ENCODE measurements around the gene RTN4IP1.
"Not testable (repeated sequence)": the region's sequence is repeated elsewhere in the genome, so short reads cannot be mapped to it uniquely, and the experiment has no call there.

Gene RTN4IP1

GRCh38 chr6:106563614-106564013, 65.7 kb downstream of the RTN4IP1 start:
- Histone ChIP-seq H3K4me1 (ENCODE audit: control insufficient read depth, insufficient read depth, low read length) (no peaks in the 10 kb centered on the region), H3K4me3 (ENCODE audit: low read length) (no peak overlapping the region), H3K27ac (ENCODE audit: low read length) (no peak overlapping the region), H3K36me3 (ENCODE audit: control insufficient read depth, insufficient read depth, low read length) (no peaks in the 10 kb centered on the region), H3K9me3 (ENCODE audit: control insufficient read depth, insufficient read depth, low read length) (no peaks in the 10 kb centered on the region), H3K27me3 (ENCODE audit: control insufficient read depth, insufficient read depth, low read length) (no peaks in the 10 kb centered on the region)
- no CpG with 5 or more reads among the region's 2 CpGs for WGBS (ENCODE audit: insufficient coverage, insufficient read length)
- no peak for DNase-seq (ENCODE audit: low read depth, low spot score)

GRCh38 chr6:106561686-106562405, 67.5 kb downstream of the RTN4IP1 start:
- no peaks in the 10 kb centered on the region for H3K36me3 ChIP-seq (ENCODE audit: control insufficient read depth, insufficient read depth, low read length)
- H3K27ac ChIP-seq (ENCODE audit: low read length): no peak overlapping the region
- no peak for DNase-seq (ENCODE audit: low read depth, low spot score)
- WGBS (ENCODE audit: insufficient coverage, insufficient read length): no CpG with 5 or more reads among the region's 6 CpGs
- H3K4me3 ChIP-seq (ENCODE audit: low read length): no peak overlapping the region
- H3K4me1 ChIP-seq (ENCODE audit: control insufficient read depth, insufficient read depth, low read length): no peaks in the 10 kb centered on the region
- H3K27me3 ChIP-seq (ENCODE audit: control insufficient read depth, insufficient read depth, low read length): no peaks in the 10 kb centered on the region
- H3K9me3 ChIP-seq (ENCODE audit: control insufficient read depth, insufficient read depth, low read length): no peaks in the 10 kb centered on the region

- H3K27ac ChIP-seq (ENCODE audit: low read length): no peak overlapping the region
- no peak for DNase-seq (ENCODE audit: low read depth, low spot score)
- H3K9me3 ChIP-seq (ENCODE audit: control insufficient read depth, insufficient read depth, low read length): no peaks in the 10 kb centered on the region
- H3K4me3 ChIP-seq (ENCODE audit: low read length): no peak overlapping the region
- no CpG with 5 or more reads among the region's 7 CpGs for WGBS (ENCODE audit: insufficient coverage, insufficient read length)
- H3K4me1 ChIP-seq (ENCODE audit: control insufficient read depth, insufficient read depth, low read length): no peaks in the 10 kb centered on the region
- no peaks in the 10 kb centered on the region for H3K36me3 ChIP-seq (ENCODE audit: control insufficient read depth, insufficient read depth, low read length)
- no peaks in the 10 kb centered on the region for H3K27me3 ChIP-seq (ENCODE audit: control insufficient read depth, insufficient read depth, low read length)
These were observed 68.2 kb downstream of the RTN4IP1 start for GRCh38 chr6:106560996-106561685.

GRCh38 chr6:106559659-106560058, 69.6 kb downstream of the RTN4IP1 start:
- H3K27me3 ChIP-seq (ENCODE audit: control insufficient read depth, insufficient read depth, low read length); H3K4me3 ChIP-seq (ENCODE audit: low read length); H3K27ac ChIP-seq (ENCODE audit: low read length); H3K4me1 ChIP-seq (ENCODE audit: control insufficient read depth, insufficient read depth, low read length); H3K36me3 ChIP-seq (ENCODE audit: control insufficient read depth, insufficient read depth, low read length); H3K9me3 ChIP-seq (ENCODE audit: control insufficient read depth, insufficient read depth, low read length); DNase-seq (ENCODE audit: low read depth, low spot score): not testable (repeated sequence)
- no CpG with 5 or more reads among the region's 5 CpGs for WGBS (ENCODE audit: insufficient coverage, insufficient read length)

GRCh38 chr6:106558364-106558763, 70.9 kb downstream of the RTN4IP1 start:
- Histone ChIP-seq H3K36me3 (ENCODE audit: control insufficient read depth, insufficient read depth, low read length) (no peaks in the 10 kb centered on the region), H3K27ac (ENCODE audit: low read length) (no peak overlapping the region), H3K4me1 (ENCODE audit: control insufficient read depth, insufficient read depth, low read length) (no peaks in the 10 kb centered on the region), H3K9me3 (ENCODE audit: control insufficient read depth, insufficient read depth, low read length) (no peaks in the 10 kb centered on the region), H3K27me3 (ENCODE audit: control insufficient read depth, insufficient read depth, low read length) (no peaks in the 10 kb centered on the region), H3K4me3 (ENCODE audit: low read length) (no peak overlapping the region)
- no peak for DNase-seq (ENCODE audit: low read depth, low spot score)
- WGBS (ENCODE audit: insufficient coverage, insufficient read length): no CpG with 5 or more reads among the region's 4 CpGs

- H3K4me1 ChIP-seq (ENCODE audit: control insufficient read depth, insufficient read depth, low read length): no peaks in the 10 kb centered on the region
- no peaks in the 10 kb centered on the region for H3K36me3 ChIP-seq (ENCODE audit: control insufficient read depth, insufficient read depth, low read length)
- whole genome bisulfite sequencing (ENCODE audit: insufficient coverage, insufficient read length): no CpG with 5 or more reads among the region's 2 CpGs
- H3K27me3 ChIP-seq (ENCODE audit: control insufficient read depth, insufficient read depth, low read length): no peaks in the 10 kb centered on the region
- H3K27ac ChIP-seq (ENCODE audit: low read length): no peak overlapping the region
- no peaks in the 10 kb centered on the region for H3K9me3 ChIP-seq (ENCODE audit: control insufficient read depth, insufficient read depth, low read length)
- H3K4me3 ChIP-seq (ENCODE audit: low read length): no peak overlapping the region
- DNase-seq (ENCODE audit: low read depth, low spot score): no peak
These were observed 71.5 kb downstream of the RTN4IP1 start for GRCh38 chr6:106557837-106558236.

- no peak overlapping the region for H3K4me3 ChIP-seq (ENCODE audit: low read length)
- H3K36me3 ChIP-seq (ENCODE audit: control insufficient read depth, insufficient read depth, low read length): no peaks in the 10 kb centered on the region
- no peaks in the 10 kb centered on the region for H3K27me3 ChIP-seq (ENCODE audit: control insufficient read depth, insufficient read depth, low read length)
- H3K27ac ChIP-seq (ENCODE audit: low read length): no peak overlapping the region
- DNase-seq (ENCODE audit: low read depth, low spot score): no peak
- H3K4me1 ChIP-seq (ENCODE audit: control insufficient read depth, insufficient read depth, low read length): no peaks in the 10 kb centered on the region
- H3K9me3 ChIP-seq (ENCODE audit: control insufficient read depth, insufficient read depth, low read length): no peaks in the 10 kb centered on the region
- no CpG with 5 or more reads among the region's 3 CpGs for WGBS (ENCODE audit: insufficient coverage, insufficient read length)
These were observed 72.8 kb downstream of the RTN4IP1 start for GRCh38 chr6:106556368-106556960.

GRCh38 chr6:106555767-106556166, 73.5 kb downstream of the RTN4IP1 start:
- Histone ChIP-seq H3K9me3 (ENCODE audit: control insufficient read depth, insufficient read depth, low read length) (no peaks in the 10 kb centered on the region), H3K27ac (ENCODE audit: low read length) (no peak overlapping the region), H3K4me1 (ENCODE audit: control insufficient read depth, insufficient read depth, low read length) (no peaks in the 10 kb centered on the region), H3K27me3 (ENCODE audit: control insufficient read depth, insufficient read depth, low read length) (no peaks in the 10 kb centered on the region), H3K36me3 (ENCODE audit: control insufficient read depth, insufficient read depth, low read length) (no peaks in the 10 kb centered on the region), H3K4me3 (ENCODE audit: low read length) (no peak overlapping the region)
- DNase-seq (ENCODE audit: low read depth, low spot score): no peak
- no CpG with 5 or more reads among the region's 5 CpGs for WGBS (ENCODE audit: insufficient coverage, insufficient read length)

GRCh38 chr6:106553440-106553839, 75.9 kb downstream of the RTN4IP1 start:
- no peaks in the 10 kb centered on the region for H3K27me3 ChIP-seq (ENCODE audit: control insufficient read depth, insufficient read depth, low read length)
- H3K36me3 ChIP-seq (ENCODE audit: control insufficient read depth, insufficient read depth, low read length): peaks cover 2% of the 10 kb centered on the region; the same call in 1 of the 2 replicates
- no CpG with 5 or more reads among the region's 5 CpGs for WGBS (ENCODE audit: insufficient coverage, insufficient read length)
- DNase-seq (ENCODE audit: low read depth, low spot score): no peak
- H3K9me3 ChIP-seq (ENCODE audit: control insufficient read depth, insufficient read depth, low read length): no peaks in the 10 kb centered on the region
- H3K27ac ChIP-seq (ENCODE audit: low read length): no peak overlapping the region
- H3K4me1 ChIP-seq (ENCODE audit: control insufficient read depth, insufficient read depth, low read length): 0 out of 2 replicates have a peak, but pooled peaks cover 1% of the 10 kb centered on the region
- no peak overlapping the region for H3K4me3 ChIP-seq (ENCODE audit: low read length)

GRCh38 chr6:106551155-106551554, 78.1 kb downstream of the RTN4IP1 start:
- Histone ChIP-seq H3K36me3 (ENCODE audit: control insufficient read depth, insufficient read depth, low read length) (peaks cover 2% of the 10 kb centered on the region; the same call in 1 of the 2 replicates), H3K27me3 (ENCODE audit: control insufficient read depth, insufficient read depth, low read length) (no peaks in the 10 kb centered on the region), H3K4me1 (ENCODE audit: control insufficient read depth, insufficient read depth, low read length) (0 out of 2 replicates have a peak, but pooled peaks cover 1% of the 10 kb centered on the region), H3K4me3 (ENCODE audit: low read length) (no peak overlapping the region), H3K27ac (ENCODE audit: low read length) (no peak overlapping the region), H3K9me3 (ENCODE audit: control insufficient read depth, insufficient read depth, low read length) (no peaks in the 10 kb centered on the region)
- no CpG with 5 or more reads among the region's 3 CpGs for WGBS (ENCODE audit: insufficient coverage, insufficient read length)
- no peak for DNase-seq (ENCODE audit: low read depth, low spot score)

Data from iPS DF 6.9 (cell line).